HUES48 (cell line): ENCODE results near the gene TEX2.

Source experiments
- H3K27ac ChIP-seq: one replicate; pipeline ENCODE4 v1.7.0; 2013; ENCODE audit warnings: low read depth, low read length, inconsistent platforms
- H3K27me3 ChIP-seq: 2 replicates; pipeline ENCODE4 v1.6.1; 2013; ENCODE audit warnings: mild to moderate bottlenecking, low read length; ENCODE audit not compliant: control insufficient read depth, insufficient read depth
- H3K36me3 ChIP-seq: 2 replicates; pipeline ENCODE4 v1.6.1; 2013; ENCODE audit warnings: low read length; ENCODE audit not compliant: control insufficient read depth, insufficient read depth
- H3K4me1 ChIP-seq: 2 replicates; pipeline ENCODE4 v1.6.1; 2013; ENCODE audit warnings: mild to moderate bottlenecking, low read length; ENCODE audit not compliant: control insufficient read depth, insufficient read depth
- H3K4me3 ChIP-seq: 2 replicates; pipeline ENCODE4 v1.5.1; 2013; ENCODE audit warnings: mild to moderate bottlenecking, low read depth, low read length
- H3K9ac ChIP-seq: 2 replicates; pipeline ENCODE4 v1.6.1; 2013; ENCODE audit warnings: mild to moderate bottlenecking, low read depth, low read length, moderate library complexity
- H3K9me3 ChIP-seq: 2 replicates; pipeline ENCODE4 v1.6.1; 2013; ENCODE audit warnings: low read length; ENCODE audit not compliant: control insufficient read depth, insufficient read depth

The TEX2 gene

GRCh38 chr17:64263000-64263766 is at the start of gene TEX2:
Gene TEX2 (minus strand): TSS chr17:64263260. CDS start chr17:64214217, 49,043 bp downstream.
- Histone ChIP-seq H3K27me3 (peaks cover 14% of the 10 kb centered on the region), H3K9ac (peak within 1 kb of the TSS; percentile 81), H3K27ac (peak within 1 kb of the TSS; percentile 54), H3K4me1 (peaks cover 10% of the 10 kb centered on the region), H3K4me3 (peak within 1 kb of the TSS; percentile 93), H3K36me3 (no peaks in the 10 kb centered on the region), H3K9me3 (no peaks in the 10 kb centered on the region)

GRCh38 chr17:64309710-64310109 is 46.6 kb upstream of the TEX2 start:
- Histone ChIP-seq H3K9ac (no peak overlapping the region), H3K27ac (no peak overlapping the region), H3K27me3 (no peaks in the 10 kb centered on the region), H3K36me3 (no peaks in the 10 kb centered on the region), H3K4me1 (no peaks in the 10 kb centered on the region), H3K4me3 (no peak overlapping the region), H3K9me3 (no peaks in the 10 kb centered on the region)

- Histone ChIP-seq H3K27ac (no peak overlapping the region), H3K4me3 (no peak overlapping the region), H3K9ac (no peak overlapping the region), H3K36me3 (no peaks in the 10 kb centered on the region), H3K27me3 (no peaks in the 10 kb centered on the region), H3K9me3 (no peaks in the 10 kb centered on the region), H3K4me1 (no peaks in the 10 kb centered on the region)
Measured at GRCh38 chr17:64309021-64309420, 46.0 kb upstream of the TEX2 start.

- H3K4me1 ChIP-seq = no peaks in the 10 kb centered on the region
- no peaks in the 10 kb centered on the region for H3K9me3 ChIP-seq
- H3K27ac ChIP-seq = no peak overlapping the region
- no peak overlapping the region for H3K9ac ChIP-seq
- no peaks in the 10 kb centered on the region for H3K36me3 ChIP-seq
- H3K27me3 ChIP-seq = no peaks in the 10 kb centered on the region
- H3K4me3 ChIP-seq = no peak overlapping the region
Measured at GRCh38 chr17:64306850-64307463, 43.9 kb upstream of the TEX2 start.

GRCh38 chr17:64304551-64304950 is 41.5 kb upstream of the TEX2 start:
- Histone ChIP-seq H3K36me3 (no peaks in the 10 kb centered on the region), H3K4me1 (no peaks in the 10 kb centered on the region)

GRCh38 chr17:64300699-64300965 is 37.6 kb upstream of the TEX2 start:
- no peaks in the 10 kb centered on the region for H3K4me1 ChIP-seq
- H3K27me3 ChIP-seq = no peaks in the 10 kb centered on the region
- no peak overlapping the region for H3K4me3 ChIP-seq
- H3K27ac ChIP-seq = no peak overlapping the region
- H3K36me3 ChIP-seq = no peaks in the 10 kb centered on the region
- no peak overlapping the region for H3K9ac ChIP-seq
- H3K9me3 ChIP-seq = no peaks in the 10 kb centered on the region

More at GRCh38 chr17:64304551-64304950, 41.5 kb upstream of the TEX2 start:
- Histone ChIP-seq H3K27ac (no peak overlapping the region), H3K9ac (no peak overlapping the region), H3K9me3 (no peaks in the 10 kb centered on the region), H3K4me3 (no peak overlapping the region), H3K27me3 (no peaks in the 10 kb centered on the region)

GRCh38 chr17:64297467-64298088 is 34.5 kb upstream of the TEX2 start:
- H3K36me3 ChIP-seq = no peaks in the 10 kb centered on the region
- no peak overlapping the region for H3K9ac ChIP-seq
- no peak overlapping the region for H3K27ac ChIP-seq
- H3K4me1 ChIP-seq = no peaks in the 10 kb centered on the region
- no peaks in the 10 kb centered on the region for H3K27me3 ChIP-seq
- no peak overlapping the region for H3K4me3 ChIP-seq
- no peaks in the 10 kb centered on the region for H3K9me3 ChIP-seq

- Histone ChIP-seq H3K4me3 (no peak overlapping the region), H3K27me3 (no peaks in the 10 kb centered on the region)
Measured at GRCh38 chr17:64296246-64296645, 33.2 kb upstream of the TEX2 start.

GRCh38 chr17:64295146-64295545 is 32.1 kb upstream of the TEX2 start:
- no peaks in the 10 kb centered on the region for H3K27me3 ChIP-seq
- H3K4me1 ChIP-seq = no peaks in the 10 kb centered on the region
- H3K9me3 ChIP-seq = peaks cover 10% of the 10 kb centered on the region
- H3K4me3 ChIP-seq = no peak overlapping the region
- H3K36me3 ChIP-seq = no peaks in the 10 kb centered on the region
- no peak overlapping the region for H3K27ac ChIP-seq
- no peak overlapping the region for H3K9ac ChIP-seq

More at GRCh38 chr17:64296246-64296645, 33.2 kb upstream of the TEX2 start:
- Histone ChIP-seq H3K4me1 (no peaks in the 10 kb centered on the region), H3K9ac (no peak overlapping the region), H3K9me3 (peaks cover 6% of the 10 kb centered on the region), H3K36me3 (no peaks in the 10 kb centered on the region), H3K27ac (no peak overlapping the region)

GRCh38 chr17:64291268-64291851 is 28.3 kb upstream of the TEX2 start:
- Histone ChIP-seq H3K4me1 (no peaks in the 10 kb centered on the region), H3K9me3 (peaks cover 10% of the 10 kb centered on the region), H3K4me3 (no peak overlapping the region), H3K9ac (no peak overlapping the region), H3K36me3 (no peaks in the 10 kb centered on the region), H3K27me3 (no peaks in the 10 kb centered on the region), H3K27ac (no peak overlapping the region)

- H3K4me1 ChIP-seq = no peaks in the 10 kb centered on the region
- H3K27me3 ChIP-seq = no peaks in the 10 kb centered on the region
- peaks cover 10% of the 10 kb centered on the region for H3K9me3 ChIP-seq
- H3K9ac ChIP-seq = no peak overlapping the region
- H3K4me3 ChIP-seq = no peak overlapping the region
- no peaks in the 10 kb centered on the region for H3K36me3 ChIP-seq
- no peak overlapping the region for H3K27ac ChIP-seq
Measured at GRCh38 chr17:64289741-64290141, 26.7 kb upstream of the TEX2 start.
